Kidney capillary endothelial cell (primary cell): ENCODE data around the gene ATXN3.
"Not testable (repeated sequence)": the region's sequence is repeated elsewhere in the genome, so short reads cannot be mapped to it uniquely, and the experiment has no call there.

Source experiments
- DNase-seq: peaks from one replicate; pipeline ENCODE4 v3.0.0-alpha.2; 2018; ENCODE audit warnings: low spot score

ATXN3 gene

GRCh38 chr14:92058006-92058917, 48.1 kb downstream of the ATXN3 start:
- no peak for DNase-seq

GRCh38 chr14:92049781-92050180, 56.6 kb downstream of the ATXN3 start:
- no peak for DNase-seq

- not testable (repeated sequence) for DNase-seq
Measured at GRCh38 chr14:92049221-92049620, 57.2 kb downstream of the ATXN3 start.

DNA sequence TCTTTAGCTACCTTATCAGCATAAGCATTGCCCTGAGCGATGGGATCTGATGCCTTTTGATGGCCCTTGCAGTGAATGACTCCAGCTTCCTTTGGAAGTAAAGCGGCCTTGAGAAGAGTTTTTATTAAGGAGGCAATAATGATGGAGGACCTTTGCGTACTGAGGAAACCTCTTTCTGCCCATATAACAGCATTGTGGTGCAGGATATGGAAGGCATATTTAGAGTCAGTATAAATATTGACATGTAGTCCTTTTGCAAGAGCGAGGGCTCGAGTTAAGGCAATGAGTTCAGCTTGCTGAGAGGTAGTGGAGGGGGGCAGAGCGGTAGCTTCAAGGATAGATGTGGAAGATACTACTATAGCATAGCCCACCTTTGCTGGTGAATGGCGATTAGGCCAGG, 60.5 kb downstream of the ATXN3 start:
- DNase-seq, result not testable (repeated sequence)

- not testable (repeated sequence) for DNase-seq
Measured at GRCh38 chr14:92041766-92042165, 64.6 kb downstream of the ATXN3 start.

DNA sequence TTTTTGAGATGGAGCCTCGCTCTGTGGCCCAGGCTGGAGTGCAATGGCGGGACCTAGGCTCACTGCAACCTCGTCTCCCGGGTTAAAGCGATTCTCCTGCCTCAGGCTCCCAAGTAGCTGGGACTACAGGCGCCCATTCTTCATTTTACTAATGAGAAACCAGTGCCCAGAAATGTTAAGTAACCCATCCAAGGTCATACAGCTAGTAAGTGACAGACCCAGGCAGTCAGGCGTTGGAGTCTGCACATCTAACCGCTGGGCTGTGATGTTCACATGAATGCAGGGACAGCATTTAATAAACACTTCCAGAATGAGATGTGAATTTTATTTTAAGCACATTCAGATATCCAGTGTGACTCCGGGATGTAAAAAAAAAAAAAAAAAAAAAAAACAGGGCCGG, 65.2 kb downstream of the ATXN3 start:
- no peak for DNase-seq

DNA sequence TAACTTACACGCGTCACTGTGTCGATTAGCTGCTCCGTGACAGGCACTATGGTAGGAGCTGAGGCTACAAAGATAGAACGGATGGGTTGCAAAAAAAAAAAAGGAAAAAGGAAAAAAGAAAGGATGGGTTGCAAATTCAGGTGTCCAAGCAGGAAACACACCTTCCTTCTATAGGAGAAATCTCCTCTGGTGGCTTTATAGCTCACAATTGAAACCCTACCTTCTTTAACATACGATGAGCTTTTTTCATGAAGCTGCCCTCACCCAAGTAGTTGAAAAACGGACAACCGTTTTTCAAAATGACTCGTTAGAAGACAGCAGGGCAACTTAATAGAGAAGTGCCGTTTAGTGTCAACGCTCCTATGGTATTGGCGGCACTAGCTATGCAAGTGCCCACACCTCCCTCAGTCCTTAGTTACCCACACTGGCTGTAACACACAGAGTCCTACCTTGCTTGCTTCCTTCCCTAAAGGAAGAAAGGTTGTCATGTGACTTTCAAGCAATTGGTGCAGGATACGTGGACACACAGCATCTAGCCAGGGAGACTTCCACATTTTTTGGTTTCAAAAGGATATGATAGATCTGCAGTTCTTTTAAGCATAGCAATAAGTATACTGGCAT, 65.8 kb downstream of the ATXN3 start:
- peak; percentile 11 for DNase-seq

DNA sequence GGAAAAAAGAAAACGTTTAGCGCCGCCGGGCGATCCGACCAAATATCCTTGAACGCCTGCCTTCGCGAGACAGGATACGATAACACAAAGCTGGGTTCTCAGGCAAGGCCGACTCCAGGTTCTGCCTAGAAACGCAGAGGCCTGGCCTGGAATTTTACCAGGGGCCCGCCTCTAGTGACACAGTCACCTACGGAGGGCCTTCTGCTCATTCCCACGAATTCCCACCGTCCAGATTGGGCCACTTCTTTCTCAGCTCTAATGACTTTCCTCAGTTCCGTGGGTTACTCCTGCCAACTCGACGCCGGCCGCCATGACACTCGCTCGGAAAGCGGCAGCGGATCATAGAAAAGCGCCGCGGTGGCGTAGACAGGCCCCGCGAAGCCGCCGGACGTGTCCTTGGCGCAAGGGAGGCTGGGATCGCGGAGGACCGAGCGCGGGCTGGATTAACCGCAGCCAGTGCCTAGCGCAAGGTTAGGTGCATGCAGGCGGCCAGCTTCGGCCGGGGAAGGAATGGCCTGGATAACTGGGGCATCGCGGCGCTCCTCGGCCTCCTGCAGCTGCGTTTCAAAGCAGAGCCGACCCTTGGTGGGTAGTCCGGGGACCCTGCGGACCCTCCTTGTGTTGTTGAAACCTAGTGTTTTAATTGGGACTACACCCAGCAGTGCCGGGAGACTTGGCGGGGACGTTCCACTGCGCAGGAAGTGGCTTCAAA, 66.5 kb downstream of the ATXN3 start, which contains the start of gene TRIP11:
Gene TRIP11 (minus strand): TSS at position 341 of the 712 bp plus-strand sequence. CDS start 374 bp downstream, outside the sequence.
- peak; percentile 87 for DNase-seq

GRCh38 chr14:92039063-92039718, 67.2 kb downstream of the ATXN3 start:
- peak; percentile 46 for DNase-seq

- DNase-seq, result no peak
Measured at GRCh38 chr14:92037989-92038388, 68.4 kb downstream of the ATXN3 start.

DNA sequence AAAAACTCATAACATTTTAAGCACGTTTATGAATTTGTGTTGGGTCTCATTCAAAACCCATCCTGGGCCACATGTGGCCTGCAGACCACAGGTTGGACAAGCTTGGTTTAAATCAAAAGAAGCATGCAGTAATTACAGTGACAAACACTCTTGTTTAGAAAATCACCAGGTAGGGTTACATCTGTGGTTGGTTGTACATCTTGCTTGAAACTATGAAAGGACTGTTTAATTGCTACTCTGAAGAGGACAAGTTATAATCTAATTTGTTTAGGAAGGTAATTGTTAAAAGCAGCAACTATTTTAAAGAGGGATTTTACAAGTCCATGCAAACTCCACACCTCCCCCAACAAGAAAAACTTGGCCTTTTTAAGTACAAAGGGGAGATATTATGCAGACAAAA, 70.5 kb downstream of the ATXN3 start:
- DNase-seq, result no peak

DNA sequence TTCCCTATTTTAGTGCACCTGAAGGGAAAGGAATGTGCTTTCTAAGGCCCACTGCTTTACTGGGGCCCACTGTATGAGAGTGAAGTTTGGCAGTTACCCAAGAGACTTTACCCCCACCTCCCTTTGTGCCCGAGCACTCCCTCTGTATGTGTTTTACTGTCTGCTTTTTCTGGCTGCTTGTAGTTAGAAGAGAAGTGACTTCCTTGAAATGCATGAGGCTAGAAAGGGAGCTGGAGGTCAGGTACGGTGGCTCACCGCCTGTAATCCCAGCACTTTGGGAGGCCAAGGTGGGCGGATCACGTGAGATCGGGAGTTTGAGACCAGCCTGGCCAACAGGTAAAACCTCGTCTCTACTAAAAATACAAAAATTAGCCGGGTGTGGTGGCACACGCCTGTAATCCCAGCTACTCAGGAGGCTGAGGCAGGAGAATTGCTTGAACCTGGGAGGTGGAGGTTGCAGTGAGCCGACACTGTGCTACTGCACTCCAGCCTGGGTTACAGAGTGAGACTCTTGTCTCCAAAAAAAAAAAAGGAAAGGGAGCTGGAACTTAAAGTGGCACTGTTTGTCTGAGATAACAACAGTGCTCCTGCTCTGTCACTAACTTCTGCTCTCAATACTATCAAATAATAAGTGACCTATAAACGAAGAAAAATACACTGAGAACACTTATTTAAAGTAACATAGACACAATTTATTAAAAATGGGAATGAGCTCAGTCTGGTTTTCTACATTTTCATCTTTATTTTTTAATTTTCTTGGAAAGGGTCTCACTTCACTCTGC, 72.3 kb downstream of the ATXN3 start:
- no peak for DNase-seq

GRCh38 chr14:92033433-92033832, 72.9 kb downstream of the ATXN3 start:
- DNase-seq, result no peak

DNA sequence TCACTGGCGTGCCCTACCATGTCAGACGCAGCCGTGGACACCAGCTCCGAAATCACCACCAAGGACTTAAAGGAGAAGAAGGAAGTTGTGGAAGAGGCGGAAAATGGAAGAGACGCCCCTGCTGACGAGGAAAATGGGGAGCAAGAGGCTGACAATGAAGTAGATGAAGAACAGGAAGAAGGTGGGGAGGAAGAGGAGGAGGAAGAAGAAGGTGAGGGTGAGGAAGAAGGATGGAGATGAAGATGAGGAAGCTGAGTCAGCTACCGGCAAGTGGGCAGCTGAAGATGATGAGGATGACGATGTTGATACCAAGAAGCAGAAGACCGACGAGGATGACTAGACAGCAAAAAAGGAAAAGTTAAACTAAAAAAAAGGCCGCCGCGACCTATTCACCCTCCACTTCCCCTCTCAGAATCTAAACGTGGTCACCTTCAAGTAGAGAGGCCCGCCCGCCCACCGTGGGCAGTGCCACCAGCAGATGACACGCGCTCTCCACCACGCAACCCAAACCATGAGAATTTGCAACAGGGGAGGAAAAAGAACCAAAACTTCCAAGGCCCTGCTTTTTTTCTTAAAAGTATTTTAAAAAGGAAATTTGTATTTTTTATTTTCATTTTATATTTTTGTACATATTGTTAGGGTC, 79.7 kb downstream of the ATXN3 start:
- DNase-seq, result no peak

GRCh38 chr14:92022036-92022435, 84.3 kb downstream of the ATXN3 start:
- DNase-seq, result no peak

DNA sequence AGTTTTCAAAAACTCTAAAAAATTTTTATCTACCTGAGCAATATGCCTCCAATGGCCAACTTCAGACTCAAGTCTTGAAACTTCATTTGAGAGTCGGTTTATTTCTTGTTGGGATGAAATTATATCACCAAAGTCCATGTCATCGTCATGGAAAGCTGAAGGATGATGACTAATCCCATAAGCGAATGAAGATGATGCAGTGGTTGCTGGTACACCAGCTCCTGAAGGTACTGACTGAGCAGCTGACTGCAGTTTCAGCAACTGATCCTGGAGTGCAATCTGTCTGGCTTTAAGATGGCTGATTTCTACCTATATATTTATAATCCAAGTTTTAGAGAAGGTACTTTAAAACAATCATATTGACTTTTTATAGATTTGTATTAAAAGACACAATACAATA, 84.9 kb downstream of the ATXN3 start:
- DNase-seq, result no peak

- no peak for DNase-seq
Measured at GRCh38 chr14:92014040-92014439, 92.3 kb downstream of the ATXN3 start.

DNA sequence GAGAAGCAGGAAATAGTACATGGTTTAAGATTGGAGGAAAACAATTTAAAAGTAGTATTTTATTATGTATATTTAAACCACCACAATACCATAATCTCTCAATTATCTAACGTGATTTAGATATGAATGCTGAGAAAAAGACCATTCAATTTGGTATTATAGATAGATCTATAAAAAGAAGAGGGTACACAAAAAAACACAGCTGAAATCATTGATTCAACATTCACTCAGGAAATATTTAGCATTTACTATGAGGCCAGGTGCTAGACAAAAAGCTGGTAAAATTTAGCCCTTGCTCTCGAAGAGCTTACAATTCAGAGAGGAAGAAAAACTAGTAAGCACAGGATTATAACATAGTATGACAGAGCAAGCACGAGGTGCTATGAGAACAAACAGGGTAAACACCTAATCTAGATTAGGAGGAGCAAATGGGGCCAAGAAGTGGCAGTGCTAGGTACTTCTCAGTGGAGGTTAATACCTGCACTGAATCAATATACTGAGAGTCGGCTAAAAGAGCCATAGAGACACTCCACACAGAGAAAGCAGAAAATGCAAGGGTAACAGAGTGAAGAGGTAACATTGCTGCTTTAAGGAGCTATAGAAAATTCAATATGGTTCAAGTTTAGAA, 94.1 kb downstream of the ATXN3 start:
- no peak for DNase-seq

DNA sequence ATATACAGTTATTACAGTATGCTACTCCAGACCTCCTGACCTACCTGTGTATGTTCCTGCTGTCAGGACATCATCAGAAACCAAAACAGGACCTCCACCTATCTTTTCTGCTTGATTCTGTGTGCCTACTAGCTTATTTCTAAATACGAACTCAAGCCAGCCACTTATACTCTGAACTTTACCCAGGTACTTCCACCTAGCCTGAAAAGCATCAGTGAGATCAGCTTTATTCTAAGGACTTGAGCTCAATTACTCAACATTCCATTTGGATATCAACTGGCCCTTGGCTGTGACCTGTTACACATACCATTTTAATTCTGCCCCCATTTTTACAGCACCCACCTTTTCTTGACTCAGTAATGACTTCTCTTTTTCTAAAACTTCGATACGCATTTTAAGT, 95.7 kb downstream of the ATXN3 start:
- DNase-seq, result no peak

GRCh38 chr14:92009604-92010003, 96.8 kb downstream of the ATXN3 start:
- DNase-seq, result no peak
